ENCODE measurements around the gene STK4. TPM values are rescaled to one million over a fixed set of nuclear protein-coding genes. Genes with fewer than 3 reads are reported as not detected.

The STK4 gene
- total RNA-seq, 1 experiment from 2014 or later: 52.7 TPM

- no TSS peak for BruUV-seq (replicated peaks)
- peaks cover 79% of the 10 kb centered on the region for H3K36me3 ChIP-seq (ENCODE audit: insufficient read depth, low read length, poor library complexity, severe bottlenecking)
- ChIA-PET CTCF (interaction anchor here (0.6 kb wide), 1 partner anchor 98 kb away, joined by 3 read pairs; no protein-coding TSS in a partner anchor), POLR2A (ENCODE audit: low non-redundant PET) (no interaction called here)
- H3K4me1 ChIP-seq (ENCODE audit: insufficient read depth, low read length, poor library complexity, severe bottlenecking): no peaks in the 10 kb centered on the region
- TF ChIP-seq, protein P1, sequence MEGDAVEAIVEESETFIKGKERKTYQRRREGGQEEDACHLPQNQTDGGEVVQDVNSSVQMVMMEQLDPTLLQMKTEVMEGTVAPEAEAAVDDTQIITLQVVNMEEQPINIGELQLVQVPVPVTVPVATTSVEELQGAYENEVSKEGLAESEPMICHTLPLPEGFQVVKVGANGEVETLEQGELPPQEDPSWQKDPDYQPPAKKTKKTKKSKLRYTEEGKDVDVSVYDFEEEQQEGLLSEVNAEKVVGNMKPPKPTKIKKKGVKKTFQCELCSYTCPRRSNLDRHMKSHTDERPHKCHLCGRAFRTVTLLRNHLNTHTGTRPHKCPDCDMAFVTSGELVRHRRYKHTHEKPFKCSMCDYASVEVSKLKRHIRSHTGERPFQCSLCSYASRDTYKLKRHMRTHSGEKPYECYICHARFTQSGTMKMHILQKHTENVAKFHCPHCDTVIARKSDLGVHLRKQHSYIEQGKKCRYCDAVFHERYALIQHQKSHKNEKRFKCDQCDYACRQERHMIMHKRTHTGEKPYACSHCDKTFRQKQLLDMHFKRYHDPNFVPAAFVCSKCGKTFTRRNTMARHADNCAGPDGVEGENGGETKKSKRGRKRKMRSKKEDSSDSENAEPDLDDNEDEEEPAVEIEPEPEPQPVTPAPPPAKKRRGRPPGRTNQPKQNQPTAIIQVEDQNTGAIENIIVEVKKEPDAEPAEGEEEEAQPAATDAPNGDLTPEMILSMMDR (conservative IDR thresholded peaks at IDR 0.05; ENCODE audit: low read depth, low read length): no peak
- TF ChIP-seq EZH2 (IDR thresholded peaks at IDR 0.05; ENCODE audit: borderline replicate concordance, low read depth, low read length, poor library complexity, severe bottlenecking): no peak
- no peak overlapping the region for H3K27ac ChIP-seq (ENCODE audit: low read depth, low read length, poor library complexity, severe bottlenecking)
- intact Hi-C loops (cut with micrococcal nuclease; ENCODE audit: unreplicated experiment): no loop called here
- DNase-seq (ENCODE audit: low spot score): no peak
- H3K27me3 ChIP-seq (replicated peaks; ENCODE audit: insufficient read depth, low read depth, low read length, poor library complexity): no peaks in the 10 kb centered on the region
- no peaks in the 10 kb centered on the region for H3K9me3 ChIP-seq (ENCODE audit: low read depth, low read length, poor library complexity, severe bottlenecking)
- no peak overlapping the region for H3K4me3 ChIP-seq (ENCODE audit: low read depth, low read length, poor library complexity, severe bottlenecking)
Observed at GRCh38 chr20:44948107-44948506, 18.2 kb upstream of the STK4 start.

- TF ChIP-seq EZH2 (IDR thresholded peaks at IDR 0.05; ENCODE audit: borderline replicate concordance, low read depth, low read length, poor library complexity, severe bottlenecking): no peak
- TF ChIP-seq, protein P1 (conservative IDR thresholded peaks at IDR 0.05; ENCODE audit: low read depth, low read length): no peak
- H3K9me3 ChIP-seq (ENCODE audit: low read depth, low read length, poor library complexity, severe bottlenecking): no peaks in the 10 kb centered on the region
- H3K4me3 ChIP-seq (ENCODE audit: low read depth, low read length, poor library complexity, severe bottlenecking): no peak overlapping the region
- POLR2A ChIA-PET (ENCODE audit: low non-redundant PET): no interaction called here
- peaks cover 79% of the 10 kb centered on the region for H3K36me3 ChIP-seq (ENCODE audit: insufficient read depth, low read length, poor library complexity, severe bottlenecking)
- DNase-seq (ENCODE audit: low spot score): no peak
- H3K27ac ChIP-seq (ENCODE audit: low read depth, low read length, poor library complexity, severe bottlenecking): no peak overlapping the region
- intact Hi-C loops (cut with micrococcal nuclease; ENCODE audit: unreplicated experiment): no loop called here
- BruUV-seq (replicated peaks): no TSS peak
- no peaks in the 10 kb centered on the region for H3K27me3 ChIP-seq (replicated peaks; ENCODE audit: insufficient read depth, low read depth, low read length, poor library complexity)
- CTCF ChIA-PET: interaction anchor here (0.6 kb wide), 1 partner anchor 97 kb away, joined by 3 read pairs; no protein-coding TSS in a partner anchor
- no peaks in the 10 kb centered on the region for H3K4me1 ChIP-seq (ENCODE audit: insufficient read depth, low read length, poor library complexity, severe bottlenecking)
Observed at GRCh38 chr20:44948513-44948912, 17.8 kb upstream of the STK4 start.

- H3K36me3 ChIP-seq (ENCODE audit: insufficient read depth, low read length, poor library complexity, severe bottlenecking): peaks cover 87% of the 10 kb centered on the region
Observed at GRCh38 chr20:44950368-44950767, 15.9 kb upstream of the STK4 start.

More at GRCh38 chr20:44950368-44950767, 15.9 kb upstream of the STK4 start:
- no peak overlapping the region for H3K27ac ChIP-seq (ENCODE audit: low read depth, low read length, poor library complexity, severe bottlenecking)
- intact Hi-C loops (cut with micrococcal nuclease; ENCODE audit: unreplicated experiment): no loop called here
- BruUV-seq (replicated peaks): no TSS peak
- no peaks in the 10 kb centered on the region for H3K9me3 ChIP-seq (ENCODE audit: low read depth, low read length, poor library complexity, severe bottlenecking)
- TF ChIP-seq, protein P1 (conservative IDR thresholded peaks at IDR 0.05; ENCODE audit: low read depth, low read length): no peak
- TF ChIP-seq EZH2 (IDR thresholded peaks at IDR 0.05; ENCODE audit: borderline replicate concordance, low read depth, low read length, poor library complexity, severe bottlenecking): no peak
- no peaks in the 10 kb centered on the region for H3K27me3 ChIP-seq (replicated peaks; ENCODE audit: insufficient read depth, low read depth, low read length, poor library complexity)
- POLR2A ChIA-PET (ENCODE audit: low non-redundant PET): no interaction called here
- CTCF ChIA-PET: no interaction called here
- DNase-seq (ENCODE audit: low spot score): no peak
- H3K4me1 ChIP-seq (ENCODE audit: insufficient read depth, low read length, poor library complexity, severe bottlenecking): no peaks in the 10 kb centered on the region
- H3K4me3 ChIP-seq (ENCODE audit: low read depth, low read length, poor library complexity, severe bottlenecking): no peak overlapping the region
